Measurements from ENCODE around the gene NAPSA.
"Not testable (repeated sequence)": the region's sequence is repeated elsewhere in the genome, so short reads cannot be mapped to it uniquely, and the experiment has no call there.

Gene NAPSA

DNA sequence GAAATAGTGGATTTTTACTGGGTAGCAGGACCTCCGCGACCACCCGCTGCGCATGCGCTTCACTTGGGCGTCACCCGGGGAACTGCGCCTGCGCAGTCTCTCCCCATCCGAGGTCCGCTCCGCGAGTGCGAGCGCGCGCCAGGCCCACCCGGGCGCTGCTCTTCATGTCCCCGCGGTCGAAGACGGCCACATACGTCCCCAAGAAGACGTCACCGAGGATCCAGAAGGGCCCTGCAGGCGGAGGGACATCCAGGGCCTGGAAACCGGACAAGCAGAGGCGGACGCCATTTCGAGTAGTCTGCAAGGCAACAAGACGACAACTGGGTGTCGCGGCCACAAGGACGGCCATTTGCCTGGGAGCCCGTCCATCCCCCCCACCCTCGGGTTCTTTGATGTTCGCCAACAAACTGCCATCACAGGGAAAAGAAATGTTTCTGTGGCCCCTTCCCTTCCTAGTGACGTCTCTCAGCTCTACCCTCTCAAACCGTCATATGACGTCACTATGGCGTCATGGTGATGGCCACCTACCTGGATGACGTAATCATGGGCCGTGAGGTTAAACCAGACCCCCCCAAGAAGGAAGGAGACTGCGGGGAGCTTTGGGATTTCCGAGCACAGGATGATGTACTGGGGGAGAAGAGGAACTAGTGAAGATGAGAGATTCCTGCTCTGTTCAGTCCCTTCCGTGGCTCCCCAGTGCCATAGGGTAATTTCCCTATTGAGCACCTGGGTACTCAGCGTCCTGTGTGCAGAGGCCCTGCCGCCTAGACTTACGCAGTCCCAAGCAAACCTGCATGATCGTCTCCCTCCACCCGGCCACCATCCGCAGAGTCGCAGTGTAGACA, 6.7 kb downstream of the NAPSA start:
- no peak for TF ChIP-seq ZNF274 (IDR thresholded peaks at IDR 0.05; ENCODE audit: low read depth, low read length)
- H3K4me3 ChIP-seq (ENCODE audit: low read length) = peak overlapping the region; percentile 55; the same call in 1 of the 2 replicates

DNA sequence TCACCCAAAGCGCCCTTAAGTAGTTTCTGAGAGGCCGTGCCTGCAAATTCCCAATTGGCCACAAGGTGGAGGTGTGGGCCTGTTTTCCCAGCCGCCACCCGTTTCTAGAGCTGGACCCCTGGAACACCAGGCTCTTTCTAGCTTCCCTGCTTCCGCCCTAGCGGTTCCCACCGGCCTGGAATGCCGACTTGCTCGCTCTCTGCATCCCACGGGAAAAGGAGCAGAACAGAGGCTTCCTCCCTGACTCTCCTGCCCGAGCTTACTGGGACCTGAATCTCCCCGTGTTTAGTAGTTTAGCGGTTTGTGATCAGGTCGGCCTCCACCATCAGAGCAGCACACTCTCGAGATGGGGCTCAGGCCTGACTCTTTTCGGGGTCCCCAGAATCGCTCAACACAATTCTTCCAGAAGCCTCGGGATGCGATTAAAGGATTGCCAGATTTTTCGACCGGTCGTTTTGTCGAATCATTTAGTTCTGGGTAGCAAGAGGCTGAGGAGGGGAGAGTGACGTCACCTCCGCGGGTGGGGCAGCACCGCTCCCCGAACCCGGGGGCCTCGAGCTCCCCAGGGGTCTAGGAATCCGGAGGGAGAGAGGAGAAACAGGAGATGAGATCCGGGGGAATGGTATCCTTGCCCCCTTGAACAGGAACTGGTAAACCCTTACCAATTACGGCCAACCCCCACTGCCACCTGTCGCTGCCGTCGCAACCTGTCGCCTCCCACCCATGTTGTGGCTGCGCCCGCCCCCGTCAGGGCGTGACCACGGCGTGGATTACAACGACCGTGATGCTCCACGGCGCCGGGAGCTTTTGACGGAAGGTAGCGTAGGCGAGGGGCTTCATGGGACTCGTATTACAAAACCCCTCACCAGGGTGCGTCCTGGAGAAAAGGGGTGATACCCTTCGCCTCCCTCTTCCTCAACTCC, 8.0 kb downstream of the NAPSA start:
- H3K4me3 ChIP-seq (ENCODE audit: low read length) = peak overlapping the region; percentile 55; the same call in 1 of the 2 replicates
- TF ChIP-seq ZNF274 (IDR thresholded peaks at IDR 0.05; ENCODE audit: low read depth, low read length) = no peak

DNA sequence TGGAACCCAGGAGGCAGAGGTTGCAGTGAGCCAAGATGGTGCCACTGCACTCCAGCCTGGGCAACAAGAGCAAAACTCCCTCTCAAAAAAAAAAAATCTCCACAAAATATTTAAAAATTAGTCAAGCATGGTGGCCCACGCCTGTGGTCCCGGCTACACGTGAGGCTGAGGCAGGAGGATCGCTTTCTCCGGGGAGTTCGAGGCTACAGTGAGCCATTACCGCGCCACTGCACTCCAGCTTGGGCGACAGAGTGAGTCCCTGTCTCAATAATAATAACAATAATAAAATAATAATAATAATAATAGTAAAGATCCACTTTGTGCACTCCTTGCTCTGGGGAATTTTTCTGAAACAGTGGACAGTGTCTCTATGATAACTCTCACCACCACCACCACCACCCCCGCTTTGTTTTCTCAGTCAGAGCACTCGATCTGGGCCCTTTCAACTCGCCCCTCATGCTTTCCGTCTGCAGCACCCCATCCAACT, 8.7 kb downstream of the NAPSA start:
- H3K4me3 ChIP-seq (ENCODE audit: low read length) = no peak overlapping the region; the same call in 1 of the 2 replicates
- TF ChIP-seq ZNF274 (IDR thresholded peaks at IDR 0.05; ENCODE audit: low read depth, low read length) = no peak

DNA sequence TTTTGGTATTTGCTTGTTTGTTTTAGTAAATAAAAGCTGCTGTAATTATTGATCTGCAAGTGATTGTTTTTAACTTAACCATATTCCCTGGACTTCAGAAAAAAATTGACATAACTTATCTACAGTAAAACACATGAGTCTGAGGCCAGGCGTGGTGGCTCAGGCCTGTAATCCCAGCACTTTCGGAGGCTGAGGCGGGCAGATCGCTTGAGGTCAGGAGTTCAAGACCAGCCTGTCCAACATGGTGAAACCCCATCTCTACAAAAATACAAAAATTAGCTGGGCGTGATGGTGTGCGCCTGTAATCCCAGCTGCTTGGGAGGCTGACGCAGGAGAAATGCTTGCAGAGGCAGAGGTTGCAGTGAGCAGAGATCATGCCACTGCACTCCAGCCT, 12.0 kb downstream of the NAPSA start:
- H3K4me3 ChIP-seq (ENCODE audit: low read length) = not testable (repeated sequence)

DNA sequence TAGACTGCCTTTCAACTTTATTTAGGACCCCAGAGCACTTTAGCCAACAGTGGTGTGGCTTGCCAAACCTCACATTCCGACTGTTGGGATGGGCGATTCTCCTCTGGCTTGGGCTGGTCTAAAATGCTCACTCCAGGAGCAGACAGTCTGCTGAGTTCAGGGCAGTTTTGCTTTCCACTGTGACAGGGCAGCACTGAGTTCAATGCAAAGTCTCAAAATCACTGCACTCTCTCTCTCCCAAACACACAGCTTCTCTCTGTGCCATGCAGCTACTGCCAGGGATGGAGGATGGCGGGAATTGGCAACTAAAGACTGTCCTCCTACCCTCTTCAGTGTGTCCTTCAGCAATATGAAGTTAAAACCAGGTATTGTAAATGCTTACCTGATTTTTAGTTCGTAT, 13.2 kb downstream of the NAPSA start:
- no peak overlapping the region for H3K4me3 ChIP-seq (ENCODE audit: low read length)
- no peak for TF ChIP-seq ZNF274 (IDR thresholded peaks at IDR 0.05; ENCODE audit: low read depth, low read length)

DNA sequence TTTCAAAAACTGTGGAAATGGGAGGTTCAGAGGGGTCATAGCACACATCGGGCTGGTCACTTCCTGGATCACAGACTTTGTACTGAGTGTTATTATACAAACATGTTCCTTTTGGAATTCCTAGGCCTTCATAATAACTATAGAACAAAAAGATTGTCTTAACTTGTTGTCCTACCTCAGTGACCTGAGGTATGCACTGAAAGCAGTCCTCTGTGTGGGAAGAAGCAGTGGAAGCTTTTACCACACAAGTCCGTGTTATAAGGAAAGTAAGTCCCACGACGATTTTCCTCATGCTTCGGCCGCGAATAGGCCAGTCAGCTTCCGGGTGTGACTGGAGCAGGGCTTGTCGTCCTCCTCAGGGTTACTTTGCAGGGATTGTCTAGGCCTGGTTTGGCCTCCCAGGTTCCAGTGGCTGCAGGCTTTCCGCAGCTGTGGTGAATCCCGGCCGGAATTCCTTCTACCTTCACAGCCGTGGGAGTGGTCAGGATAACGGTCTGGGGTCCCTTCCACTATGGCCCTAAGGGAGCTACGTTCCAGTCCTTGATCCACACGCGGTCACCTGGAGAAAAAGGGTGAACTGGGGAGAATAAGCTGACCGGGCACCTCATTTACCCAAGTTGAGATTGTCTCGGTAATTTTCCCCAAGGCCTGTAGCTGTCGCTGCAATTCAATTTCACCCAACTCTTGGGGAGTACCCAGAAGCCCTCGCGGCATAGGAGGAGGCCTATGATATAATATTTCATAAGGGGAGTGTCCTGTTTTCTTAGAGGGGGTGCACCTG, 16.0 kb downstream of the NAPSA start:
- no peak for TF ChIP-seq ZNF274 (IDR thresholded peaks at IDR 0.05; ENCODE audit: low read depth, low read length)
- H3K4me3 ChIP-seq (ENCODE audit: low read length) = no peak overlapping the region

DNA sequence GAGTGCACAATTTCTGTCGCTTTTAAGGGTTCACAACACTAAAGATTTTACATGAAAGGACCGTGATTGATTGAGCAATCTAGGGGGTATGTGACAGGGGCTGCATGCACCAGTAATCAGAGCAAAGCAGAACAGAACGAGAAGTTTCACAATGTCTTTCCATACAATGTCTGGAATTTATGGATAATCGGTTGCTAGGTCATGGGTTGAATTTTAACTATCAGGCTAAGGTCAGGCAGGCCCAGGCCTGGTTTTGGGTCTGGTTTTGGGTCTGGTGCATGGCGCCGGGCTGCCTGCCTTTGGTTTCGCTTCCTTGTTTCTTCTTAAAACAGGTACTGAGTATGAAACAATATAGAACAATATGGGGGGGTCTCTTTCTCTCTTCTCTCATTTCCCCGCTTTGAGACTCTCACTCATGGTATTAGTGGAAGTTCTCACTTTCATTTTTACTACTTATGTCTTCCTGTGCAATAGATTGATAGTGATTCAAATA, 18.3 kb downstream of the NAPSA start:
- not testable (repeated sequence) for H3K4me3 ChIP-seq (ENCODE audit: low read length)

DNA sequence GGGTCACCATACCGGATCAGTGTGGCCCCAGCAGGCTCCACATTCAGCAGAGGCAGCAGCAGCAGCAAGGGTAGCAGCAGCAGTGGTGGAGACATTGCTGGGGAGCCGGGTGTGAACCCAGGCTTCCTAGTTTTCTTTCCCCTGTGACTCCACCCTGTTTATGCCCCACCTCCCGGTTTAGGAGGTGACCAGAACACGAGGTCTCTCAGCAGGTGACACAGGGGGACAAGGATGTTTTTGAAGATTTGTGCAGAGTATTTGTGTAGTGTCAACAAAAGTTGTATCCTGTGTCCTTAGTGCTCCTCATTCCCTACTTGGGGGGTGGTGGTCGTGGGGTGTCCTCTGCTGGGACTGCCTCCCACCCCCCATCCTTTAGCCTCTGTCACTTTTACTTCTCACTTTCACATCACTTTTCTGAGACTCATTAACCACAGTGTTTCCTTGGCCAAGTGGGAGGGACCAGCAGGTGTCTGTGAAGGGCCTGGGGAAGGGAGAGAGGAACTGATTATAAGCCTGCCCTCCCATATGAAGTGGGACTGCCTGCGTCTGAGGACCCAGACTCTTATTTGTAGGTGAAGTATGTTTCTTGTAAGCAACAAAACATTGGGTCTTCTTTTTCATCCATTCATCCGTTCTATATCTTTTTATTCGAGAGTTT, 20.6 kb downstream of the NAPSA start:
- TF ChIP-seq ZNF274 (IDR thresholded peaks at IDR 0.05; ENCODE audit: low read depth, low read length) = no peak
- peak overlapping the region; percentile 64; the same call in 1 of the 2 replicates for H3K4me3 ChIP-seq (ENCODE audit: low read length)

DNA sequence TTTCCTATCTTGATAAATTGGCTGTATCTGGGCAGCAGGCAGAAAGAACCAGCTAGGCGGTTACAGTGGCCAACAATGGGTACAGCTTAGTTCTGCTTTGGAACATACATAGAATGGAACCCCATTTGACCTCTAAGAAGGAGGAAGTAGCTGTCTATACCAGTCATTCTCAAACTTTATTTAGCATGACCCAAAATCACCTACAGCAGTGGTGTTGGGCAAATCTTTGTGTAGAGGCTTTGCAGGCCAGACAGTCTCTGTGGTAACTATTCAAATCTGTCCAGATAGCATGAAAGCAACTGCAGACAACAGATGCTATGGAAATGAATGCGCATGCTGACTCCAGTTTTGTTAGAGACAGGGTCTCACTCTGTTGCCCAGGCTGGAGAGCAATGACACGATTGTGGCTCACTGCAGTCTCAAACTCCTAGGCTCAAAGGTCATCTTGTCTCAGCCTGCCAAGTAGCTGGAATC, 24.3 kb downstream of the NAPSA start:
- H3K4me3 ChIP-seq (ENCODE audit: low read length) = peak overlapping the region; percentile 30; the same call in 1 of the 2 replicates

DNA sequence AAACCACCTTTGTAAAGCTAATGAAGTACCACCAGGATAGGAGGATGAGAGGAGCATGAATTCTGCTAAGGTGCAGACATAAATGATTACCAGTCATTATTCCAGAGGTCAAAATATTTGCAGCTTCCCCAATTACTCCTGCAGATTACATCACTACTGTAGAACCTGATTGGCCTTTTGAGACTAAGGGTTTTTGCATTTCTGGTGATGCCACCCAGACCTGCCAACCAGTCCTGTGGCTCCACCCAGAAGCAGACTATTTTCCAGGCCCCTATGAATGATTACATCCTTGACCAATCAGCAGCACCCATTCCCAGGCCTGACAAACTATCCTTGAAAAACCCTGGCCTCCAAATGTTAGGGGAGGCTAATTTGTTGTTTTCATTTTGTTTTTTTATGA, 25.1 kb downstream of the NAPSA start:
- peak overlapping the region; percentile 30; the same call in 1 of the 2 replicates for H3K4me3 ChIP-seq (ENCODE audit: low read length)
- TF ChIP-seq ZNF274 (IDR thresholded peaks at IDR 0.05; ENCODE audit: low read depth, low read length) = no peak

More for the DNA sequence above, 24.3 kb downstream of the NAPSA start:
- TF ChIP-seq ZNF274 (IDR thresholded peaks at IDR 0.05; ENCODE audit: low read depth, low read length) = no peak

DNA sequence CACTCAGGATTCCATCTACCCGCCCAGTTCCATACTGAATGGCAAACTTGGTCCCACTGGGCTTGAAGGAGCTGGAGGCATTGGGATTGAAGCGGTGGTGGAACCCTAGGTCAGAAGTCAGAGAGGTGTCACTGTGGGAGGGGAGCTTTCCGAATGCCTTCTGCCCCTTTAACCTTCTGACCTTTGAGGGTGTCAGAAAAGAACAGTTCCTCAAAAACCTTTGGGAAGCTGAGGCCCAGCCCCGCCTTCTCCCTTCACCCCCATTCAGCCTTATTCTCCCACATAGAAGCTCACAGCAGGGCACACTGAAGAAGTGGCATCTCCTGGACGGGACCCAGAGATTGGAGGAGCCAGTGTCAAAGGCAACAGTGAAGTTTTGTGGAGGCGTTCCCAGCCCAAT, 28.4 kb downstream of the NAPSA start:
- H3K4me3 ChIP-seq (ENCODE audit: low read length) = not testable (repeated sequence)

DNA sequence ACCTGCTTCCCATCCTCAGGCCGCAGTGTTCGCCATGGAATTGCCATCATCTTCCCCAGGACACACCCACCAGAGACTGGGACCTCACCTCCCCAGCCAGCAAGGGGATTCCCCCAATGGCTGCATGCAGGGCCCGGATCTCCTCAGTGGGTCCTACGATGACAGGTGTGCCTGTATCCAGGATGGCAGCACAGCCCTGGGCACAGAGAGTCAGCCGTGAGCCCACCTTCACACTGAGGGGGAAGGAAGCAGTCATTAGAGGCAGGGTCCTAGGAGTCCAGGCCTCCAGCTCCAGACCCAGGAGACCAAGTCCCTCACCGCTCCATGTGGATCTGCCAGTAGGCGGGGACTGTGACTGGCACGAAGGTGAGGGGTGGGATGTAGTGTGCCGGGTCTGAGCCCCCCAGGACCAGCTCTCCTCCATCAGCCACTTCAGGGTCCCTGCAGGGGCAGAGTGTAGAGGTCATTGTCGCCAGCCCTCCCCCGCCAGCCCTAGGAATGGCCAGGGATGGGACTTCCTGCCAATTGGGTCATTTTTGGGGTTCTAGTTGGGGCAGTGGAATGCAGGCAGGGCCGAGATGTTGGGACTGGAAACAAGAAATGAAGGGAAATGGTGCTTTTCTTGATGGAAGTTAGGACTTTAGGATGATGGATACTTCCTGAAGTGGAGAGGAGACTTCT, 30.6 kb downstream of the NAPSA start:
- H3K4me3 ChIP-seq (ENCODE audit: low read length) = no peak overlapping the region
- no peak for TF ChIP-seq ZNF274 (IDR thresholded peaks at IDR 0.05; ENCODE audit: low read depth, low read length)
